Endothelial cell of umbilical vein (primary cell): ENCODE data around the gene MEGF10.

Source experiments
- CTCF ChIP-seq, 2 donors: IDR thresholded peaks; 1 replicate in 1 of 2; 2 replicates in 1 of 2; pipeline ENCODE4 v1.5.1; 2011; ENCODE audit warnings: low read length in 2 of 2, mild to moderate bottlenecking in 2 of 2, moderate library complexity in 2 of 2, control low read depth in 1 of 2, inconsistent platforms in 1 of 2, low read depth in 1 of 2; ENCODE audit not compliant: insufficient read depth in 1 of 2; ENCODE audit errors: extremely low read depth in 1 of 2
- EZH2 ChIP-seq: IDR thresholded peaks from 2 replicates; pipeline ENCODE4 v1.6.1; 2012; ENCODE audit warnings: borderline replicate concordance, low read depth, mild to moderate bottlenecking, moderate library complexity, low read length, inconsistent platforms; ENCODE audit not compliant: severe bottlenecking
- FOS ChIP-seq: IDR thresholded peaks from 2 replicates; pipeline ENCODE4 v1.6.1; 2011; ENCODE audit warnings: mild to moderate bottlenecking, low read length, moderate library complexity, borderline replicate concordance; ENCODE audit not compliant: insufficient read depth
- GATA2 ChIP-seq: IDR thresholded peaks from 2 replicates; pipeline ENCODE4 v1.7.0; 2011; ENCODE audit warnings: low read depth, mild to moderate bottlenecking, moderate library complexity, mixed read lengths, low read length; ENCODE audit not compliant: insufficient read length, insufficient read depth
- JUN ChIP-seq: IDR thresholded peaks from 2 replicates; pipeline ENCODE4 v1.6.1; 2011; ENCODE audit warnings: borderline replicate concordance, low read depth; ENCODE audit not compliant: insufficient read length, insufficient read depth
- MAX ChIP-seq: IDR thresholded peaks from 2 replicates; pipeline ENCODE4 v1.6.1; 2011; ENCODE audit not compliant: insufficient read depth, insufficient read length
- MYC ChIP-seq: IDR thresholded peaks from one replicate; pipeline ENCODE4 v1.6.1; 2011; ENCODE audit warnings: mild to moderate bottlenecking, low read depth, low read length
- POLR2A ChIP-seq: IDR thresholded peaks from 2 replicates; pipeline ENCODE4 v1.6.1; 2012; ENCODE audit warnings: low read depth, mild to moderate bottlenecking, control low read depth, low read length
- POLR2AphosphoS5 ChIP-seq: IDR thresholded peaks from 2 replicates; pipeline ENCODE4 v1.6.1; 2012; ENCODE audit warnings: low read depth, mild to moderate bottlenecking, control low read depth, low read length, moderate library complexity; ENCODE audit not compliant: insufficient read depth

GRCh38 chr5:127431977-127432585 is 141.5 kb downstream of the MEGF10 start:
- TF ChIP-seq POLR2A (no peak), MAX (no peak), CTCF (IDR thresholded peaks at IDR 0.05; ENCODE audit: extremely low read depth in 1 of 2, insufficient read depth in 1 of 2, low read depth in 1 of 2, low read length in 2 of 2) (no peak), POLR2AphosphoS5 (no peak), EZH2 (no peak), JUN (no peak), GATA2 (no peak), FOS (no peak), MYC (no peak)
